DLD1 (cell line): ENCODE data around the gene ITSN1.

ENCODE experiments used
- in situ Hi-C: cut with HindIII; loops from 2 replicates; pipeline ENCODE4 v1.10.0; 2017; ENCODE audit warnings: low sequenced_read_pairs

The ITSN1 gene

GRCh38 chr21:33829844-33830243 lies 187.5 kb downstream of the ITSN1 start:
- in situ Hi-C loops: no loop called here

GRCh38 chr21:33831962-33832659 lies 189.8 kb downstream of the ITSN1 start:
- in situ Hi-C loops: no loop called here

- in situ Hi-C loops: no loop called here
Measured at GRCh38 chr21:33834801-33835500, 192.7 kb downstream of the ITSN1 start.

DNA sequence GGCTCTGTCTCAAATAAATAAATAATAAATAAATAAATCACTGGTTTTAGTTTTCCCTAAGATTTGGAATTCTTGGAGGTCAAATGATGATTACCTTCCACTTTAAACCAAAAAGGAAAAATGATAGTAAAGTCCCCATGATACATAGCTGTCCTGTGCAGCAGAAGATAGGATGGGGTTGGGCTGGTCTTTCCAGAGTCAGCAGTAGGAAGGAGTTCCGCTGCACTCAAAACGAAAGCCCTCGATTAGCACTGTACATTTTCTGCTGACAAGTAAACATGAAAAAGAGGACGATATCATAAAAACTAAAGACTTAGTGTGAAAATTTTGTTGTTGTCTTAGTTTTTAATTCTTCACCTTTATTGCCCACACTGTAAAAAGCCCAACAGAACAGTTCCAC lies 193.6 kb downstream of the ITSN1 start:
- in situ Hi-C loops: no loop called here

- in situ Hi-C loops: no loop called here
Measured at GRCh38 chr21:33836408-33836807, 194.1 kb downstream of the ITSN1 start.

DNA sequence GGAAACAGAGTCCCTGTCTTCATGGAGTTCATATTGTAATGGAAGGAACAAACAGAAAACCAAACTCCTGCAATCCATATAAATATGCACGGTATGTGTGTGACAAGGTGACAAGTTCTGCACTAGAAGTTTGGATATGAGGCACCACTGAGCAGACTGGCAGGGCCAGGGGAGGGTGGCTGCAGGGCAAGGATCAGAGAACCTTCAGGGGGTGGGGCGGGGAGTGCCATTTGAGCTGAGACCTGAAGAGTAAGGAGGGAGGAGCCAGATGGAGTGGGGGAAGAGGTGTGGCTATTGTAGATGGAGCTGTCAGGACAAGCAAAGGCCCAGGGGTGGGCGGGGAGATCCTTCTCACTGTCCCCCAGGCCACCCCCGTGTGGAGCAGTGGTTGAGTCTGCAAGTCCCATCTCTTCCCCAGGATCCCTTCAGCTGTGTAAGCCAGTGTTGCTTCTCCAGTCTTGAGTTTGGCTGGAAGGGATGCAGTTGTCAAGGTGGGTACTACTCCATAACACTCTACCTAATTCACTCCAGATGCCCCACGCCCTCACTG lies 196.9 kb downstream of the ITSN1 start:
- in situ Hi-C loops: no loop called here

DNA sequence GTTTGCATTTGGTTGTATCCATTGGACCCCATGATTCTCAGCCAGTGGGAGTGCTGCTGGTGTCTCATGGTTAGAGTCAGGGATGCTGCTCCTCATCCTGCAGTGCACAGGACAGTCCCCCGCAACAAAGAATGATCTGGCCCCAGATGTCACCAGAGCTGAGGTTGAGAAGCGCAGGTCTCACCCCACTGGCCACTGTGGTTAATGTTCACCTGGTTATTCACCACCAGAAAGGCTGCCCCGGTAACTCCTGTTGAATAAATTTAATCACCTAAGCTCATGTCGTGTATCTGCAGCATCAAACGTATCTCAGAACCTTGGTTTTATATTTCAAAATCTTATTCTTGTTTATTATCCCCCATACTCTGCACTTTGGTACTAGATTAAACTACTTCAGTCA lies 197.5 kb downstream of the ITSN1 start:
- in situ Hi-C loops: no loop called here

DNA sequence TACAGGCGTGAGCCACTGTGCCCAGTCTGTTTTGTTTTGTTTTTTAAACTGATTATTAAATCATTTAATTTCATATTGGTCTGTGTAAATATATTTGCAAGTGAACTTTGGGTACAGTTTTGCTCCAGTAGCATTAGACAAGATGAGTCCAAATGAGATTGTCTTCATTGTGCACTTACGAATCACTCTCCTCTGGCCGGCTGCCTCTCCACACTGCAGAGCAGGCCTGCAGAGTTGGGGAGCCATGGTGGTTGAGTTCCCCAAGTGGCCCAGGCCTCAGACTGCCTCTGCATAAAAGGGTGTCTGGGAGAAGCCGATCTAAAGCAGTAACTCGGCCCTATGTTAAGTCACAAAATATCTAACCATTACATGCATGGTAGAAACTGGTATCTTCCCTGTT lies 198.5 kb downstream of the ITSN1 start:
- in situ Hi-C loops: no loop called here

DNA sequence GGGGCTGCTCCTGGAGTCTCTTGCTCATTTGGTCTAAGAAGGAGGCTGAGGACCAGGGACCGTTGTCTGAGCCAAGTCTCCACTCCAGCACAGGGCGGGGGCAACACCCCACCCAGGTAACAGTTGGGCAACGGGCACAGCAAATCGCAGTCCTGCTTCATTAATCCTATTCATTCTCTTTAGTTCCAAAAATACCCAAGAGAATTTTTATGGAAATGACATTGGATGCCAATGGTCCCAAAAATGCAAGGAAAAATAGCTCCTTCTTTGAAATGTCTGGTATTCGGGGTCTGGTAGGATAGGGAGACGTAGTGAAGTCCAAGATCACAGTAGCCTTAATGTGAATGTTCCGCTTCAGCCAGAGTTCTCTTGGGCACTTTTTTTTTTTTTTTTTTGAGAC lies 199.3 kb downstream of the ITSN1 start:
- in situ Hi-C loops: no loop called here

DNA sequence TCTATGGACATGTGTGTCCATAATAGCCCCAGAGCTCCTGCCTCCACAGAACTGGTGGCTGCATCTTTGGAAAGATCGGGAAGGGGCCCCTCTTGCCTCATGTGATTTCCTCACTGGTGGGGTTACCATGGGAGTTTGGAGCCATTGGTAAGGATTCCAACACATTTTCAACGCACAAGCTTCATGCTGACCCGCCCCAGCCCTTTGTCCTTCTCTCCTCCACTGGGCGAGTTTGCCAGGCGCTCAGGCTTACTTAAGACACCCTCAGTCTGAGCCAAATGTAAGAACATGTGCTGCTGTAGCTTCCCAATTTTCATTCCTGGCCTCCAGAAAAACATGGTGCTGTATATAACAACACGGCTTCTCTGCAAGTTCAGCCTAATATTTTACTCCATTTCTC lies 200.9 kb downstream of the ITSN1 start:
- in situ Hi-C loops: no loop called here

DNA sequence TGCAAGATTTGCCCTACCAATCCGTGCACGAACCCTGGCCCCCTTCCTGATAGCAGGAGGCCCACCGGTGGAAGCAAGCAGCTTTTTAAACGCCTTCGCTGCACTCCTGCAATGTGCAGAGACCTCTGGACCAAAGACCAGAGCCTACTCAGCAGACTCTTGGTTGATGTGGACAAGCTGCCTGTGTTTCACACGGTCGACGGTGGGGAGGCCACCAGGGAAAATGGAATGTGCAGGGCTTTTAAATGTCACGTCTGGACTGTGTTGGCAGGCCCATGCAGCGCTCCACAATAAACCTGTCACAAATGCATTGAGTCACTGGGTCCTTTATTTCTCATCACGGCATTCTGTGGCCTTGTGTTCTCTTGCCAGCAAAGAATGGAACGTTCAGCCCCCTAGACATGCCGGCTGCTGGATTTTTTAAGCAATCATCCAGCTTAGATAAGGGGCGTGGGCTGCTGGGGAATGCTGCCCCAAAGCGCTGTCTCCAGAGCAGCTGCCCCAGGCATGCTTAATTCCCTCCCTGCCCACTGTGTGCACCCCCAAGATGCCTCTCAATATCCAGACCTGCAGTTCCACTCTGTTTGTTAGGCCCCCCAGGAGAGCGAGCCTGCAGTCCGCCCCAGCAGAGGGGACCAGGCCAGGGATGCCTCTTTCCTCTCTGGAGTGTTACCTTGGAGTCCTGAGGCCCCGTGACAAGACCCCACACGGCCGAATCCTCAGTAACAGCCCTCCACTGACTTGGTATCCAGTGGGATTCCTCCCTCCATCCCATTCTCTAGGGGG lies 202.0 kb downstream of the ITSN1 start:
- in situ Hi-C loops: no loop called here

GRCh38 chr21:33844890-33845205 lies 202.5 kb downstream of the ITSN1 start:
- in situ Hi-C loops: no loop called here

DNA sequence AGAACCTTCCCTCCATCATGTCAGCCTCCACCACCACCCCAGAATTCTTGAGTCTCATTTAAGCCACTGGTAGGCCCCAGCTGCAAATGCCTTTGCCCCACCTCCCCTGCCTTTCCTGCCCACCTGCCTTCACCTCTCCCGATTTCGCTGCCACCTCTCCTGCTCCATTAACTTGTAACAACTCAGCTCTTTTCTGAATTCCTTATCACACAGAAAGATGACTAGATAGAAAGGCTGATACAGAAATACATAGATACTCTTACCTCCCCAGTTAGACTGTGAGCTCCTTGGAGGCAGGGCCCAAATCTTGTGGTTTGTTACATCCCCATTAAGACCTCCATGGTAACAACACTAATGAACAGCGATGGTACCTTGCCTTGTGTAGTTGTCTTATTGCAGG lies 203.8 kb downstream of the ITSN1 start:
- in situ Hi-C loops: no loop called here

DNA sequence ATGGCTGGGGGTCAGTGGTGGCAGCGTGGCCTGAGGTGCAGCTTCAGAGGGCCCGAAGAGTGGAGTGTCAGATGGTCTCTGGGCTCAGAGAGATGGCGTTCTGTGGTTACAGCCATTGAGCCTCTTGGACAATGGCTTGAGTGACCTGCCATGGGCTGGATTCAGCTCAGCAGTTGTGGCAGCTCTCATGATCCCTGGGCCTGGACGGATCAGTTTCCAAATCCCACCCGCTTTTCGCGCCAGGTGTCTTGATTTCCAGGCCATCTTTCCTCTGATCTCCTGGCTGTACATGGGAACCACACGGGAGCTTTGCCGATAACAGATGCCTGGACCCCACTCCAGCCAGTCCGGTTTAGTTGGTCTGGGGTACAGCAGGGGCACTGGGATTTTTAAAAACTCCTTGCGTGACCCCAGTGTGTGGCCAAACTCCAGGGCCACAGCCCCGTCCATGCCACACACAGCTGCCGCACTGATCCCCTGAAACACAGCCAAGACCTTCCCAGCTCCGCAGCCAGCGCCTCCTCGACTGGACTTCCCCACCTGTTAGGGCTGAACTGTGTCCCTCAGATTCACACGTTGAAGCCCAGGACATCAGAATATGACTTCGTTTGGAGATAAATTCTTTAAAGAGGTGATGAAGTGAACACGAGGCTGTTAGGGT lies 205.4 kb downstream of the ITSN1 start:
- in situ Hi-C loops: no loop called here

DNA sequence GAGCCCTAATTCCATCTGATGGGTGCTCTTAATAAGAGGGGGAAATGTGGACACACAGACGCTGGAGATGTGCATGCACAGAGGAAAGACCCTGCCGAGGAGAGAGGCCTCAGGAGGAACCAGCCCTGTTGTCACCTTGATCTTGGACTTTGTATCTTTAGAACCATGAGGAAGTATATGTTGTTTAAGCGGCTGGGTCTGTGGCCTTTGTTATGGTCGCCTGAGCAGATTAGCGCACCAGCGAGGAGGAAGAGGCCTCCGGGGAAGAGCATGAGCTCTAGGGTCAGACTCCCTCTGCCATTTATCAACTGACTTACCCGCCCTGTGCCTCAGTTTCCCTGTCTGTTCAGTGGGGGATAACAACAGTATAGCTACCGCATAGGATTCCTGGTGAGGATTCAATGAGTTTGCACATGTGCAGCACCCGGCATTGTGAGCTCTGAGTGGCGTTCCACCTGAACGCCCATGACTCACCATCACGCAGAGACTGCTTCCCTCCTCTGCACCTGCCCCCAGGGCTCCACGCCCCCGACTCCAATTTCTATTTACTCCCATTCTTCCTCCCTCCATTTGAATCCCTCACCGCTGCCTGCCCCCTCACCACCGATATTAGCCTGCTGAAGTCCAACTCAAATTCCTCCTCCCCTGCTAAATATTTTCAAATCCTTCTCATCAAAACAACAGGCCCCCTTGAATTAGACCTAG lies 206.1 kb downstream of the ITSN1 start:
- in situ Hi-C loops: no loop called here

- in situ Hi-C loops: no loop called here
Measured at GRCh38 chr21:33849834-33850233, 207.5 kb downstream of the ITSN1 start.

- in situ Hi-C loops: no loop called here
Measured at GRCh38 chr21:33850401-33850800, 208.1 kb downstream of the ITSN1 start.

GRCh38 chr21:33850985-33851384 lies 208.7 kb downstream of the ITSN1 start:
- in situ Hi-C loops: no loop called here

DNA sequence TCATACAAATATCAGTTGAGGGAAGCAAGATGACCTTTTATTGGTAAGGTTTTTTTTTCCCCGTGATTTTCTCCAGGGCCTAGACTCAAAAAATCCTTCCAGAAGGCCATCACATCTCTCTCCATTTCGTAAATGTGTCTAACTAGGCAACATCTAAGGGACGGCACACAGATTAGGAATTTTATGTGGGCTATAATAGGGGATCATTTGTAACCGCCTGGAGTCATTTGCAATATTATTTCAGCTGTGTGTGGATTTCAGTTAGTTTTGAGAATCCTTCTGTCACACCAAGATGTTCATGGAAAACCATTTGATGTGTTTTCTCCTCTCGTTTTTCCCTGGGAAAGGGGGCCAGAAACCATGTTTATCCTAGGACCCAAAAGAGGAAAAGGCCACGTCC lies 210.2 kb downstream of the ITSN1 start:
- in situ Hi-C loops: no loop called here

- in situ Hi-C loops: no loop called here
Measured at GRCh38 chr21:33854604-33855003, 212.3 kb downstream of the ITSN1 start.

DNA sequence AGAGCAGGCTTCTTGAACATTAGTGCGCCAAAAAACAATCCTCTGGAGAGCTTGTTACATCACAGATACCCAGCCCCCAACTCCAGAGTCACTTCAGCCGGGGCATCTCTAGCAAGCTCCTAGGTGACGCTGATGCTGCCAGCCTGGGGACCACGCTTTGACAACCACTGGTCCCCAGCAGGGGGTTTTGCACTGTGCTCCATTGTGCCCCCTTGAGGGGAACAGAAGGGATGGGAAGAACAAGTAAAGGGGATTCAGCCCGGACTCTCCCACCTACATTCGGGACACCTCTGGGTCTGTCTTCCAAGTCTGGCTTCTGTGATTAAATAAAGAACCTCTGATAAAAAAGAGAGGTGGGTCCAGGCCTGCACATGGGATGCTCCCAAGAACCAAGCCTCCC lies 212.9 kb downstream of the ITSN1 start:
- in situ Hi-C loops: no loop called here
